ENCODE measurements around the gene MARCHF6.

GRCh38 chr5:10339958-10340357 lies 13.5 kb upstream of the MARCHF6 start:
- TF ChIP-seq CTCF (IDR thresholded peaks at IDR 0.05; ENCODE audit: low read depth, low read length): no peak
- no peak for TF ChIP-seq MYC (IDR thresholded peaks at IDR 0.05; ENCODE audit: low read depth, low read length)

Data from NB4 (cell line).